H4 (cell line): Measurements from ENCODE around the gene ZIC5. TPM values are rescaled to one million over a fixed set of nuclear protein-coding genes. Genes with fewer than 3 reads are reported as not detected.
"Not testable (repeated sequence)": the region's sequence is repeated elsewhere in the genome, so short reads cannot be mapped to it uniquely, and the experiment has no call there.

ENCODE experiments used
- DNase-seq: peaks from one replicate; pipeline ENCODE4 v3.0.0-alpha.2; 2015; ENCODE audit warnings: low spot score
- total RNA-seq: library from RNA; depleted of rRNA; stranded (reverse); fragments of >200 nt; shearing (Covaris generic); gene quantifications from 2 replicates; pipeline ENCODE4 v1.2.3, GENCODE V29; 2014

ZIC5 gene
- total RNA-seq, 1 experiment from 2014 or later: 0.58 TPM

DNA sequence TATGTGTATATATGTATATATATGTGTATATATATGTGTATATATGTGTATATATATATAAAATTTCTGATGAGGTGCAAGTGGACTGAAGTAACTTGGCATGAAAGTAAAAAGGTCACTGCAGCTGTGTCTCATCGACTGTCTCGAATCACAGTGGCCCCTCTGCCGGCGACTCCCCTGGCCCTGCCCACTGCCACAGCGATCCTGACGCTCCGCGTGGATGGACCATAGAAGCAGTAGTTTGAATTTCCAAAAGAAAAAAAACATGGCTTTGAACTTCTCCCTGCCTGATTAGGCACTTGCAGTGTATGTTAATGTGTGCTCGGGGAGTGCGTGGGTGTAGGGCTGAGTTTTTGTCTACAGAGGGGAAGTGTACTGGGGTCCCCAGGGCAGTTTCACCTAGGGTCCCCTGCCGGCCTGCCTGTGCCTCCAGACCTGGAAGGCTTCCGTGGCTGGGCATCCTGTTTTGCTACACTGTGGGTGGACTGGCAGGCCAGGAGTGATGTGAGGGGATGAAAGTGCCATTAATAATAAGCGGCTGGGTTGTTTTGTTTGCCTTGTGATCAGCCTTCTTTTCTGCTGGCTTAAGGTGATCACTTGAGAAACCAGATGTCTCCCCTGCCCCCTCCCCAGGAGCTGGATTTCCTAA is 10.8 kb downstream of the ZIC5 start:
- DNase-seq: no peak

DNA sequence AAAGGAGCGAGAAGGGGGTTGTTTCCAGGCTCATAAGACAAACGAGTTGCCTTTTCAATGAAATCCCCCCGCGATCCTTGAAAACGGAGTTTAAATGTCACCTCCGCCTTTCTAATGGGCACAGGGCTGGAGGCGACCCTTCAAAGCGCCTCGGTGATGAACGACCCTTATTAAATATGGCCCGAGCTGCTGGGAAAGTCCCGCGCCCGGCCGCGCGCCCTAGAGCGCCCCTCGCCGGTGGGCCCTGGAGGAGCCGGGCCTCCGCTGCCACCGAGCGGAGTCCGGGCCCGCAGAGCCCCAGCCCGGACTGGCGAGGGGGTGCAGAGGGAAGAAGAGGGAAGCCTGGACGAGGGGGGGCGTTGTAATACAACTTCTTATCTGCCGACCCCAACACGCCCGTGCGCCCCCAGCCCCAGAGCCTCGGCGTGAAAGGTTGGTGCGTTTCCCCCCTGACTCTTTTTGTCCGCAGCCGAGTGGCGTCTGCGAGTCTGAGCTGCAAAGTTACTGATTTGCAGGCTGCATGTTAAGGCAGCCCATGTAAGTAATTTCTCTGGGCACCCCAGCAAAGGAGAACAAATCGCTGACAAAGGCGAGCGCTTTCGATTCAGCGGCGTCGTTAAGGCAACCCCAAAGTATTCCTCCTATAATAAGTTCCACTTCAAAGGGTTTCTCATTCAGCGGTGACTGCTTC is 11.9 kb downstream of the ZIC5 start:
- no peak for DNase-seq

DNA sequence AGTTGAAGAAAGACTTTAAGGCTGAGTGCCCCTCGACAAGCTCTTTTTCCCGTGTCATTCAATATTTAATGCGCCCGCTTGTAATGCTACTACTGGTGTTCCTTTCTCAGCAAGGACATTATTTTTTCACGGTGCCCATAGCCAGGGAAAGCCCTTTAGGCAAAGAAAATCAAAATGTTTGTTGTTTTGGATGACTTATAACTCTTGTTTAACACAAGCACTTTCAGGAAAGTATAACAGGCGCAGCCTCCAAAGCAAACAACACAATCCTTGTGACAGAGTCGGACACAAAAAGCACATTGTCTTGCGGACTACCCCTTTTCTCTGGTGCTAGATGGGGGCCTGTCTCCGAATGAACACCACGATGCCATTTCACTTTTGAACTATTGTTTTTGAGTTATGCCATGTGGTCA is 12.4 kb downstream of the ZIC5 start:
- DNase-seq: no peak

DNA sequence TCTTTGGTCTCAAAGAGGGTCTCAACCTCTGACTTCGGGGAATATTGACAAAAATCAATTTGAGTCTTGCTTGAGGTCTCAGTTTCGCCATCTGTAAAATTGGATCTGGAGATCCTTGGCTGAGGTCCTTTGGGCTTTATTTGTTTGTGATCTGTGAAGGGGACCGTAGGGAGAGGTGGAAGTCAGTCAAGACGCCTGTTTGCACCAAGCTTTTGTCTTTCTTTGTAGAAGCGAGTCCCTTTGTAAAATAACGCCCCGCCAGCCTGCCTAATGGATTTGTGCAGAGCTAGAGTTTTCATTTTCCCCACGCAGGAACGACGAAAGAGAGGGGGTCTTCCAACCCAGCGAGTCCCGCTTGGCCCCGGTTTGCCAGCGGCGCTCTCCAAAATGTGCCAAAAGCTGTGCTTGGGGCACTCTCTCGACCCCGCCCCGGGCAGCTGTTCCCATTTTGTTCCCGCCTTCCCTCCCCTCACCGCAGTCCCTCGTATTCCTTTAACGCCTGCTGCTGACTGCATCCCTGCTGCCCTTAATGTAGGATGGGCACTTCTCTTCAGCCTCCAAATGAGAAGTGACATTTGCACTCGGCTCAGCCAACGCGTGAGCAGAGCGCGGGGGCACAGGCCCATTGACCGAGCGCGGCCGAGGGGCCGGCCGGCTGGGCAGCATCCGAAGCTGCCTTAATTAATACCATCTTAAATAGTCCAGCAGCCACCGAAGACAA is 13.0 kb downstream of the ZIC5 start:
- no peak for DNase-seq

DNA sequence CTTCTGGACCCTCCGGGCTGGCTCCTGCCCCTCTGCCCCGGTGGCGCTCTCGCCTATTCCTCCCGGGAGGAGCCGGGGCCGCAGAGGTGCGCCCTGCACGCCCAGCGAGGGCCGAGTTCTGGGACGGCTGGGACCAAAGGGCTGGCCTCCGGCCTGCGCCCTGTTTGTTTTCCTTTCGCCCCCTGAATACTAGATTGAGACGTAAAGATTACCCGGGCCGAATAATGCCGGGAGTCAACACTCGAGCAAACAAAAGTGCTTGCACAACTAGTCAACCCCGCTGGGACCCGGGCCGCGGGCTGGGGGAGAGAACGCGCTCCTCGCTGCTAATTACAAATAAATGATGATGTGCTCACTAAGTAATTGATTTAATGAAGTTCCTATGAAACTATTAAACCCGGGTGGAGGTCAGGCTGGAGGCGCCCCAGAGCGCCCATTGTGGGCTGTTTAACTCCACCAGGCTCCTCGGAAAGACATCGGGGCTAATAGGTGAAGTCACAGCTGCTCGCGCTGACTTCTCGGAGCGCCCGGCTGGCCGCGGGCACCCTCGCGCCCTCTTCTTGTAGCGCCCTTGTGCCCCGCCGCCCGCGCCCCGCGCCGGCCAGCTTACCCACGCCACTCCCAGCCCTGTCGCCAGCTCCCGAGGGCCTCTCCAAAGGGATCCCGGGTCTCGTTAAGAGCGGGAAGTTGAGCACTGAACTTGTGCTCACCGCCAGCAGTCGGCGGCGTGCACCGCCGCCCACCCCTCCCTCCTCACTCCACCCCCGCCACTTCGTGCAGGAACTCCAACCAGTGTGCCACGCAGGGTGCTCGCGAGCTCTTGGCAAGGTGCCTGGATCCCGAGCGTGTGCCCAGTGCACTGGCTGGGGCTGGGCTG is 14.9 kb downstream of the ZIC5 start:
- no peak for DNase-seq

DNA sequence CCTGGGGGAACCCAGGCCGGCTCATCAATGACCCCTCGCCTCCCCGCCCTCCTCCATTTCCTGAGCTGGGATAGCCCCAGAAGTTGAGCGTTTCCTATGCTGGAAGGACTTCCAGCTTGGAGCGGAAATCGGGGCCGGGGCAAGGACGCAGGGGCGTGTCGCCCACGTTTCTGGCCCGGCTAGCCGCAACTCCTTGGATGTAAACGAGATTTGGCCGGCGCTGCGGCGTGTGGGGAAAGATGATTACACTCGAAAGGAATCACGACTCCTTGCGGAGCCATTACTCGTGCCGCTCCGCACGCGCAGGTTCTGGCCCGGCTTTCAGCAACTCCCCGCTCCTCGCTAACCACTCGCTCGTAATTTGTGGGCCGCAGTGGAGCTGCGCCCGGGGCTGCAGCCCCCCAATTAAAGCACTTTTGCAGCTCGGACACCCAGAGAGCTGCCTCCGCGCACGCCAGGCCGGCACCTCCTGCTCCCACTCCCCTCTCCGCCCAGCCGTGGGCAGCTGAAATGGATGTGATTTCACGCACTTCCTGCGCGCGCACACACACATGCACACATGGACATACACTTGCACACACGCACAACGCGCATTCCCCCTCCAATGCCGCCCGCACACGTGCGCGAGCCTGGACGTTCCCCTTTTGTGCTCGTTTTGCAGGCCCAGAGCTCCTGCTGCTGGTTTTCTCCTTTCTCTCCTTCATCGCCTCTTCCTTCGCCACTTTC is 15.7 kb downstream of the ZIC5 start:
- no peak for DNase-seq

DNA sequence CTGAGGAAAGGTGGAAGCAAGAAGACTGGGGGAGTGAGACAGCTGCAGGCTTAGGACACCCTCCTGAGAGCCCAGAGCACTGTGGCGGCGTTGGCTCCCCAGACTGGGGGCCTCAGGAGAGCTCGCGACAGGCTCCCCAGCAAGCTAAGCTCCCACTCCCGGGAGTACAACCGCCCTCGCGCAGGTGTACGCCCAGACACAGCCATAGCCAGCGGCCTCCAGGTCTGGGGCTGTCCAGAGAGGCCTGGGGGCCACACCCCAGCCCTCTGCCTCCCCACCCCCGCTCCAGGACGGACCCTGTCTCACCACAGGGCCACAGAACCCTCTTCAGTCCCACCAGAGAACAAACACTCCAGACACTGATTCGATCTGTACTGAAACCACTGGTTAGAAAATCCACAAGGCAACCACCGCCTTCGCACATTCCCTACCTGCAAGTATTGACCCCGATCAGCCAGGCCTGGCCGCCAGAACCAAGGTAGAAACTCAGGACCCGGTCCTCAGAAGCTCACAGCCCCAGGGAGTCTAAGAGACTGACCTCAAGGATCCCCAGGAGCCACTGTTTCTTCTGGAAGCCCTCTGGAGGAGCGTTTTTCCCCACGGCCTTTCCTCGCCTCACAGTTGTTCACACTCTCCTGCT is 16.3 kb downstream of the ZIC5 start:
- no peak for DNase-seq

DNA sequence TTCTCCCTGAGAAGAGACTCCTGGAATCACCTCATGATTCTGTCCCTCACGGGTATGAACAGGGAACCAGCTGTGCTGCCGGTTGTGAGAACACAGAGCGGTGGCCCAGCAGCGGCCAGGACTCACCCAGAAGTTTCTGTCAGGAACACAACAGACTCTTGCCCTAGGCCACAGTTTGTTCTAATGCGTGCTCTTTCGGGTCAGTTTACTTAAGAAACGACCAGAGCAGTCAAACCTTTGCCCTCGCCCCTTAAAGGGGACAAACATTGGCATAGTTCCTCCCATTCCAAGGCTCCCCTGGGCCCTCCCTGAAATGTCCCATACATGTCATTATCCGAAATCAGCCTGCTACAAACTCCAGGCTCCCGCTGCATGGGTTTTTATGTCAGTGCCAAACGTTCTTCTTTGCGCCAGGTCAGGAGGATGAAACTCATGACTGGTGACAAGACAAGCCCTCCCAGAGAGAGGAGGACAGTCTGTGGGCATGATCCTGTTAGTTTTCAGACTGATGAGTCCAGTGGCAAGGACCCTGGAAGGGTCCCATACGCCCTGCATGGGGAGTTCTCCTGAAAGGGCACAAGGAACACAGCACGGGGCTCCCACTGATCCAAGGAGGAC is 18.3 kb downstream of the ZIC5 start:
- DNase-seq: no peak

DNA sequence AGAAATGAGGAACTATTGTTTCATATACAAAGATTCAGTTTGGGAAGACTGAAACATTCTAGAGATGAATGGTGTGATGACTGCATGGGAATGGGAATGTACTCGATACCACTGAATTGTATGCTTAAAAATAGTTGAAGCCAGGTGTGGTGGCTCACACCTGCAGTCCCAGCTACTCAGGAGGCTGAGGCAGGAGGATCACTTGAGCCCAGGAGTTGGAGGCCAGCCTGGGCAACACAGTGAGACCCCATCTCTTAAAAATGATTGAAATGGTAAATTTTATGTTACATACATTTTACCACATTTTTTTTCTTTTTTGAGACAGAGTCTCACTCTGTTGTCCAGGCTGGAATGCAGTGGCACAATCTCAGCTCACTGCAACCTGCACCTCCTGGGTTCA is 19.9 kb downstream of the ZIC5 start:
- not testable (repeated sequence) for DNase-seq

DNA sequence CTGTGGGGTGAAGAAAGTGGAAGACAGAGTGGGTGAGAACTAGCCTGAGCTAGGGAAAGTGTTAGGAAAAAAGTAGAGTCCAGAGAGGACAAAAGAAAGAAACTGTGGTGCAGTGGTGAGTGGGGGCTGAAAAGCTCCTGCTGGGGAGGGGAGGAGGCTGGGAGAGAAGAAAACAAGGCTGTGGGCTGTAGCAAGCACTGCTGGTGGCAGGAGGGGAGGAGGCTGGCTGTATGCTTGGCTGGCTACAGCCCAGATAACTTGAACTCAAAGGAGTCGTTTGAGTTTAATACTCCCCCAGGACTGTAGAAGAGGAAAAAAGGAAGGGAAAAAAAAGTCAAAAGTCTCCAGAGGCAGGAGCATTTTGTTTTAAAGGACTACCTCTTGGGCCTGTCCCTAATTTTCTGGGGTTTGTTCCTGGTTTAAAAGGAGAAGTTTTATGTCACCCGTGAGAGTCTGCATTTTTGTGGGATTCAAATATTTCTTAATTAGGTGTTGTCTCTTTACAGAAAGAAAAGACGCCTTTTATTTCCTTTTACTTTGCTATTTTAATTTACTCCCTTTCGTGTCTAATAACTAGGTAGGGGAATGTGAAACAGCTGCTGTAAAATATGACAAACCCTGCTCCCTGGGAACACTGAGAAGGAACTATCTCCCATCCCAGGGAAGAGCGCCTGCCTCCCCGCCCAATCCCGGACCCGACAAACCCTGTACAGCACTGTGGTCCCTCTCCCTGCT is 21.7 kb downstream of the ZIC5 start:
- no peak for DNase-seq

DNA sequence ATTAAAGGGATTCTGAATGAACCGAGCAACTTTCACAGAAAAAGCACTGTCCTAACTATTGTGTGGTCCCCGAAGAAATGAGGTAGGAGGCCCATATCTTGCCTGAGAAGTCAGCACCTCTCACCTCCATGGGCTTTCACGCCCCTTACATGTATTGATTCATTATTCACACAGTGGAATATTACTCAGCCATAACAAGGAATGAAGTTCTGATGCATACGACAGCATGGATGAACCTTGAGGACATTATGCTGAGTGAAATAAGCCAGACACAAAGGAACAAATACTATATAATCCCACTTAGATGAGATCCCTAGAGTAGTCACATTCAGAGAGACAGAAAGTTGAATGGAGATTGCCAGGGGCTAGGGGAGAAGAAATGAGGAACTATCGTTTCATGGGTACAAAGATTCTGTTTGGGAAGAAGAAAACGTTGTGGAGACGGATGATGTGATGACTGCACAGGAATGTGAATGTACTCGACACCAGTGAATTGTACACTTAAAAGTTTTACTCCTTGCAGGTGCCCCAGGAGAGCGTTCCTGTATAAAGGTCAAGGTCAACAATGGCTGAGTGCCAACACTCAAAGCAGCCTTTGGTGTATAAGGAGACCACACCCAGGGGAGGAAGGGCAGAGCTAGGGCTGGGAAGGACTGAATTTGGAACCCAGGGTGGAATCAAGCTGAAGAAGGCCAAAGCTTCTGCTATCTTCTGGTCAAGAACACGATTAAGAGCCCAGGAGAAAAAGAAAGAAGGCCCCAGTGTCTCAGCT is 22.5 kb downstream of the ZIC5 start:
- DNase-seq: no peak

DNA sequence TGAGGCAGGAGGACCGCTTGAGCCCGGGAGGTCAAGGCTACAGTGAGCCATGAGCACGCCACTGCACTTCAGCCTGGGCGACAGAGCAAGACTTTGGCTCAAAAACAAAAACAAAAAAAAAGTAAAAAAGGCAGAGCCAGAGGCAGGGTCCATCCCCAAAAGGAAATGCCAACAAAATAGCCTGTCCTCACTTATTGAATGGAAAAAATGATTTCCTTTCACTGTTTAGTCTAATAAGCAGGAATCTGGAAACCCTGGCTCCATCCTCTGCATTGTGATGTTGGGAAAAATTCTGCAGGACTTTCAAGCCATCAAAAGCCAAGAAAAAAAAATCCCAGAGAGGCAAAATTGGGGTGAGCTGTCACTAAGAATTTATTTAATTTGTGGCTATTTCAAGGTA is 23.2 kb downstream of the ZIC5 start:
- no peak for DNase-seq

DNA sequence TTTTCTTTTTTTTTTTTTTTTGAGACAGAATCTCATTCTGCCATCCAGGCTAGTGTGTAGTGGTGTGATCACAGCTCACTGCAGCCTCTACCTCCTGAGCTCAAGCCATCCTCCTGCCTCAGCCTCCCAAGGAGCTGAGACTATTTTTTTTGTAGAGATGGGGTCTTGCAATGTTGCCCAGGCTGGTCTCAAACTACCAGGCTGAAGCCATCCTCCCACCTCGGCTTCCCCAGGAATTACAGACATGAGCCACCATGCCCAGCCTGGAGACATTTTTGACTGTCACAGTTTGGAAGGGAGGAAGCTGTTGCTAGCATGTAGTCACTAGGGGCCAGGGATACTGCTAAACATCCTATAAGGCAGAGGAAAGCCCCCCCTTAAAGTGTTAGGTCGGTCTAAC is 23.9 kb downstream of the ZIC5 start:
- DNase-seq: no peak

DNA sequence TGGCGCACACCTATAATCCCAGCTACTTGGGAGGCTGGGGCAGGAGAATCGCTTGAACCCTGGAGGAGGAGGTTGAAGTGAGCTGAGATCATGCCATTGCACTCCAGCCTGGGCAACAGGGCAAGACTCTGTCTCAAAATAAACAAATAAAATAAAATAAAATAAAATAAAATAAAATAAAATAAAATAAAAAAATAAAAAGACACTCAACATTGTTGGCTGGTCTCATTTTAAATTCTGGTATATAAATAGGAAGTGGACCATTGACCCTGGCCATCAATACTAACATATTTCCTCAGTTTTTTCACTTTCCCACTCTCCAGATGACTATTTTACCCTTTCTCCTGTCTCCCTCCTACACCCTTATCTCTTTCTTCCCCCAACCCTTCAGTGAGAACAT is 26.1 kb downstream of the ZIC5 start:
- not testable (repeated sequence) for DNase-seq

DNA sequence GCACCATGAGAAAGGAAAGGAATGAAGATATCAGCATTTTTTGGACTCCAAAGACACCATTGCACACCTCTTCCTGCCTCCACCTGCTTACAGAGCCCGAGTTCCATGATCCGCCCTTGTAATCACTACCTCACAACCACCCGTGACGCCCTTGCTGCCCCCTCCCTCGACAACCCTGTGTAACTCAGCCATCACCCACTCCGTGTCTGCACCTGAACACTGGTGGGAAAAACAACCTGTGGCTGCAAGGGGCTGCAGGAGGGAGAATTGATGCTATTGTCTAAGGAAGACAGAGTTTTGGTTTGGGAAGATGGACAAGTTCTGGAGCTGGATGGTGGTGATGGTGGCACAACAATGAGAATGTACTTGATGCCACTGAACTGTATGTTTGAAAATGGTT is 27.0 kb downstream of the ZIC5 start:
- DNase-seq: no peak

DNA sequence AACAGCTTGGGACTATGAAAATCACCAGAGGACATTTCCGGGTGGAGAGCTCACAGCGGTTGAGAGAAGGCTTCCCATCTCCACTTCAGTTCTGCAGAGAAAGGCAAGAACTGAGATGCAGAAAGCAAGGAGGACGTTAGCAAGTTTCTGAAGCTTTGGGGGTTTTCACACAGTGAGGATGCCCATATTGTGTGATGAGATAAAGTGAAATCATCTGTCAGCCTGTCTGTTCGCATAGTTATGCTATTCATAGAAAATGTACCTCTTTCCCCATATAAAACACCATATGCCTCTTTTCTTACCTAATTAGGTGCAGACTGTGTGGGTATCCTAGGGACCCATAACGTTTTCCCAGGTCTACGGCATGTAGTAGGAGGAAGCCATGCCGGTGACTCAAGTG is 27.5 kb downstream of the ZIC5 start:
- no peak for DNase-seq

DNA sequence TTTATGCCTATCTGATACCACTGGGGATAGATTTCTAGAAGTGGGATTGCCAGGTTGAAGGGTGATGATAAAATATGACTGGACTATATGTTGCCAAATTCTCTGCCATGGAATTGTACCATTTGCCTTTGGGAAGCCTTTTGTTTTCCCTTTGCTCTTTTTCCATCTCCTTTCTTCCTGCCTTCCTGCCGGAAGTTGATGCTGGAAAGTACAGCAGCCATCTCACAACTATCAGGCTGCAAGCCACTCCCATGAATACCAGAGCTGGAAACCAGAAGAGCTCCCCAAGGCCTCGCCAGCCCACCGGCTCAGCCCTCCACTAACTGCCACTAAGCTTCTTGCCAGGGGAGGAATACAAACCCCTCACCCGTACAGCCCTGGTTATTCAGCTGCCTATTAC is 29.7 kb downstream of the ZIC5 start:
- DNase-seq: no peak

DNA sequence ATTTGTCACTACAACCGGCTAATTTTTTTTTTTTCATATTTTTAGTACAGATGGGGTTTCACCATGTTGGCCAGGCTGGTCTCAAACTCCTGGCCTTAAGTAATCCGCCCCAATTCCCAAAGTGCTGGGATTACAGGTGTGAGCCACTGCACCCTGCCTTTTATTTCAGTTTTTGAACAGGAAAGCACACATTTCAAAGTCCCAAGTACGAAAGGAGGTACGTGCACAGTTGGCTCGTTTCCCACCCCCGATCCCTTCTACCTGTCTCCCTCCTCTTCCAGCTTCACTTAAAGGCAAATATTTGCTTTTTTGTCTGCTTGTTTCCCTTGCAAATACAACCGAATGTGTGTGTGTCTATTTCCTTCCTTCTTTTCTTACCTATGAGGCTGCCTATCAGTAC is 30.5 kb downstream of the ZIC5 start:
- no peak for DNase-seq

DNA sequence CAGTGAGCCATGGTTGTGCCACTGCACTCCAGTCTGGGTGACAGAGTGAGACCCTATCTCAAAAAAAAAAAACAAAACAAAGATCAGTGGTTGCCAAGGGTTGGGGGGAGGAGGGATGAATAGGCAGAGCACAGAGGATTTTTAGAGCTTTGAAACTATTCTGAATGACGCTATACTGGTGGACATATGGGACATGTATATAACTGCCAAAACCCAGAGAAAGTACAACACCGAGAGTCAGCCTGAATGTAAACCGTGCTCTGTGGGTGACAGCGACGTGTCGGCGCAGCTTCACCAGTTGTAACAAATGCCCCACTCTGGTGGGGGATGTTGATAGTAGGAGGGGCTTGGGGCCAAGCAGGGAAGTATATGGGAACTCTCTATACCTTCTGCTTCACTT is 32.9 kb downstream of the ZIC5 start:
- no peak for DNase-seq
